Measurements from ENCODE around the gene RND1.

Gene RND1

DNA sequence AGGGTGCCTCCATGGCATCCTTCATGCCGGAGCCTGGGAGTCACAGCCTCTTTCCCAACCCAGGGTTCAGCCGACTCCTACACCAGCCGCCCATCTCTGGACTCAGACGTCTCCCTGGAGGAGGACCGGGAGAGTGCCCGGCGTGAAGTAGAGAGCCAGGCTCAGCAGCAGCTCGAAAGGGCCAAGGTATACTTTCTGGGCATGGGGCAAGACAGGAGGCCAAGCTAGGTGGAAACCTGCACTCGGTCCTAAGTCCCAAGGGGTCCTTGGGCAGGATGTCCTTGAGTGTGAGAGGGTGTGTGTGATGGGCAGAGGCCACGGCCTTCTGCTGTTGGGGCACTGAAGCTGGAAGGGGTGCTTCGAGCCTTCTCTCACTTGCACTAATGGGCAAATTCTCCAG is 42.4 kb downstream of the RND1 start:
- DNase-seq (ENCODE audit: low spot score): no peak
- in situ Hi-C loops (cut with MboI; ENCODE audit: low sequenced_read_pairs, unreplicated experiment): no loop called here
- TF ChIP-seq, protein P1, sequence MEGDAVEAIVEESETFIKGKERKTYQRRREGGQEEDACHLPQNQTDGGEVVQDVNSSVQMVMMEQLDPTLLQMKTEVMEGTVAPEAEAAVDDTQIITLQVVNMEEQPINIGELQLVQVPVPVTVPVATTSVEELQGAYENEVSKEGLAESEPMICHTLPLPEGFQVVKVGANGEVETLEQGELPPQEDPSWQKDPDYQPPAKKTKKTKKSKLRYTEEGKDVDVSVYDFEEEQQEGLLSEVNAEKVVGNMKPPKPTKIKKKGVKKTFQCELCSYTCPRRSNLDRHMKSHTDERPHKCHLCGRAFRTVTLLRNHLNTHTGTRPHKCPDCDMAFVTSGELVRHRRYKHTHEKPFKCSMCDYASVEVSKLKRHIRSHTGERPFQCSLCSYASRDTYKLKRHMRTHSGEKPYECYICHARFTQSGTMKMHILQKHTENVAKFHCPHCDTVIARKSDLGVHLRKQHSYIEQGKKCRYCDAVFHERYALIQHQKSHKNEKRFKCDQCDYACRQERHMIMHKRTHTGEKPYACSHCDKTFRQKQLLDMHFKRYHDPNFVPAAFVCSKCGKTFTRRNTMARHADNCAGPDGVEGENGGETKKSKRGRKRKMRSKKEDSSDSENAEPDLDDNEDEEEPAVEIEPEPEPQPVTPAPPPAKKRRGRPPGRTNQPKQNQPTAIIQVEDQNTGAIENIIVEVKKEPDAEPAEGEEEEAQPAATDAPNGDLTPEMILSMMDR (IDR thresholded peaks at IDR 0.05; ENCODE audit: borderline replicate concordance, control extremely low read depth, extremely low read depth, insufficient read depth, missing control alignments): no peak

DNA sequence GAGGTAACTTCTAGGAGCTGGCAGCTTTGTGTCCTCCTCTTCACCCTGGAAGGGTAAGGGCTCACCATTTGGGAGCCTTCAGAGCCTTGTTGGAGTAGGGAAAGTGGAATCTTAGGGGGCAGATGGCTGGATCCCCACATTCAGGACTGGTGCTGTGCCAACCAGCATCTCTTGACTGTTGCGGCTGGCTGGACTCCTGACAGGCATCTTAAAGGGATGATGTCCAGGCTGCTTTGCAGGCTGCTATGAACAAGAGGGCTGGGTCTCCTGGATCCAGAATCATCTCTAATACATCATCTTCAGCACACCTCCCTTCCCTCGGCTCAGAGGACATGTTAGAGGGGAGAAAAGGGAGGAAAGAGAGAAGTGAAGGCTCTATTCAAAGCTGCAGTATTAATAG is 43.0 kb downstream of the RND1 start:
- TF ChIP-seq, protein P1 (IDR thresholded peaks at IDR 0.05; ENCODE audit: borderline replicate concordance, control extremely low read depth, extremely low read depth, insufficient read depth, missing control alignments): no peak
- in situ Hi-C loops (cut with MboI; ENCODE audit: low sequenced_read_pairs, unreplicated experiment): no loop called here
- DNase-seq (ENCODE audit: low spot score): no peak

DNA sequence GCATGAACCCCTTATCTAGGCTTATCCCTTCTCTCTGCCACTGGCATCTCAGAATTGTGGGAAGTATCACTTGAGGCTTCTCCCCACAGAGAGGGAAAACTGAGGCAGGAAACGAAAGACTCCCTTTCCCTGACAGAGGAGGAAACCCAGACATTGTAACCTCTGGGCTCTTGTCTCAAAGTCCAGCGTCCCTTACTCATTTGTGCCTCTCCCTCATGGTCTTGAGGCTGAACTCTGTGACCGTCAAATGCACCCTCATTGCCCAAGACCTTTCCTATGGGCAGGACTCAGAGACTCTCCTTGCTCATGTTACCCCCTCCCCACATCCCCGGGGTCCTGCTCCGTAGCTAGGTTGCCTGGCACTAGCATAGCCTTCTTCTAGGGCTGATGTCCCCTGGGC is 43.5 kb downstream of the RND1 start:
- in situ Hi-C loops (cut with MboI; ENCODE audit: low sequenced_read_pairs, unreplicated experiment): no loop called here
- TF ChIP-seq, protein P1 (IDR thresholded peaks at IDR 0.05; ENCODE audit: borderline replicate concordance, control extremely low read depth, extremely low read depth, insufficient read depth, missing control alignments): no peak
- no peak for DNase-seq (ENCODE audit: low spot score)

DNA sequence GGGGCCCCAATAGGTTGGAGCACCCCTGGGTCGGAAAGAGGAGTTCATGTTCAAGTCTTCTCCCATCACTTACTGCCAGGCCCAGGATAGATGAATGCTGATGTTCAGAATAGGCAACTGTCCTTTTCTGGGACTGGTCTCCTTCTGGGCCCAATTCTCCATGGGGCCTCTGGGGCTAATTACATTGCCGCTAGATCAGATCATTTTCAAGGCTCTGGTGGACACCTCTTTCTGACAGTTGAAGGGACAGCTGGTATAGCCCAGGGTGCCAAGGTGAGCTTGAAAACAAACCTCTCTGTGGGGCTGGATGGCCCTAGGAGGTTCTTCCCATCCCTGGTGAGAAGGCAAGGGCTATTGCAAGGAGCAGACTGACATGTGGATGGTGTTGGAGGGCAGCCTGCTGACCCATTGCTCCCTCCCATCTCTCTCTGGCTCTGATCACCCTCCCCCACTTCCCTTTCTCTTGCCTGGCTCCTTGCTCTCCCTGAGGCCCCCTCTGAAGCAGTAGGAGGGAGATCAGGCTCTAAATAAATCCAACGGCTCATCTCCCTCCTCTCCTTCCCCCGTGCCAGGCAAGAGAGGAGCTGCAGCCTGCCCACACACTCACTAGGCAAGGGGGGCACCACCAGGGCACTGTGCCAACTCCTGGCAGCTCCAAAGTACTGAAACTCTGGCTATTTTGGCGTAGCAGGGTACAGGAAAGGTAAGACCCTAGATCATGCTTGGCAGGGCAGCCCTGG is 45.5 kb downstream of the RND1 start:
- no peak for DNase-seq (ENCODE audit: low spot score)
- TF ChIP-seq, protein P1 (IDR thresholded peaks at IDR 0.05; ENCODE audit: borderline replicate concordance, control extremely low read depth, extremely low read depth, insufficient read depth, missing control alignments): no peak
- in situ Hi-C loops (cut with MboI; ENCODE audit: low sequenced_read_pairs, unreplicated experiment): no loop called here

DNA sequence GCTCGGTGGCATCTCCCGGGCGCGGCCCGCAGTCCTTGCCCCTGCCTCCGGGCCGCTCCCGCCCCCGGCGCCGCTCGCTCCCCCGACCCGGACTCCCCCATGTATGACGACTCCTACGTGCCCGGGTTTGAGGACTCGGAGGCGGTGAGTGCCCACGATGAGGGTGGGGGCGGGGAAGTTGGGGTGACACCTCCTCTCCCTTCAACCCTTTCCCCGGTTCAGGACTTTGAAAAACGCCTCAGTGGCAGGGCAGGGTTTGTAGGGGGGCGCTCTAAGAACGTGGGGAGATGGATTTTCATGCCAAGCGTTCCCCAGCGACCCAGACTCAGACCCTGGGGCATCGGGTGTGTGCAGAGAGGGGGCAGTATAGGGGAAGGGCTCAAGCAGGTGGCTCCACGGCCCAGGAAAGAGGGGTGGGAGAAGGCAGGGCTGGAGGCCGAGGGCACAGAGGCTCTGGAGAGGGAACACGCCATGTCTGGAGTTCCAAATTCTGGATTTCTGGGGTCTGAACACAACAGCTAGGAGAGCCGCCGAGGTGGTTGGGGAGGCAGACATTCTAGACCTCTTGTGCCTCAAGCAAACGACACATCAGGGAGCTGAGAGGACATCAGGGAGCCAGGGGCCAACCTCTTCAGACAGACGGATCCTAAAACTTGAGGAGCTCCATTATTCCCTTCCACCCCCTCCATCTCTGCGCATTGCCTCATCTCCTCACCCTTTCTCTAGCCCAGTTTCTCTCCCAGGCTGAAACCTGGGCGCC is 46.7 kb downstream of the RND1 start:
- TF ChIP-seq, protein P1 (IDR thresholded peaks at IDR 0.05; ENCODE audit: borderline replicate concordance, control extremely low read depth, extremely low read depth, insufficient read depth, missing control alignments): peak; percentile 30
- in situ Hi-C loops (cut with MboI; ENCODE audit: low sequenced_read_pairs, unreplicated experiment): no loop called here
- peak; percentile 56 for DNase-seq (ENCODE audit: low spot score)

DNA sequence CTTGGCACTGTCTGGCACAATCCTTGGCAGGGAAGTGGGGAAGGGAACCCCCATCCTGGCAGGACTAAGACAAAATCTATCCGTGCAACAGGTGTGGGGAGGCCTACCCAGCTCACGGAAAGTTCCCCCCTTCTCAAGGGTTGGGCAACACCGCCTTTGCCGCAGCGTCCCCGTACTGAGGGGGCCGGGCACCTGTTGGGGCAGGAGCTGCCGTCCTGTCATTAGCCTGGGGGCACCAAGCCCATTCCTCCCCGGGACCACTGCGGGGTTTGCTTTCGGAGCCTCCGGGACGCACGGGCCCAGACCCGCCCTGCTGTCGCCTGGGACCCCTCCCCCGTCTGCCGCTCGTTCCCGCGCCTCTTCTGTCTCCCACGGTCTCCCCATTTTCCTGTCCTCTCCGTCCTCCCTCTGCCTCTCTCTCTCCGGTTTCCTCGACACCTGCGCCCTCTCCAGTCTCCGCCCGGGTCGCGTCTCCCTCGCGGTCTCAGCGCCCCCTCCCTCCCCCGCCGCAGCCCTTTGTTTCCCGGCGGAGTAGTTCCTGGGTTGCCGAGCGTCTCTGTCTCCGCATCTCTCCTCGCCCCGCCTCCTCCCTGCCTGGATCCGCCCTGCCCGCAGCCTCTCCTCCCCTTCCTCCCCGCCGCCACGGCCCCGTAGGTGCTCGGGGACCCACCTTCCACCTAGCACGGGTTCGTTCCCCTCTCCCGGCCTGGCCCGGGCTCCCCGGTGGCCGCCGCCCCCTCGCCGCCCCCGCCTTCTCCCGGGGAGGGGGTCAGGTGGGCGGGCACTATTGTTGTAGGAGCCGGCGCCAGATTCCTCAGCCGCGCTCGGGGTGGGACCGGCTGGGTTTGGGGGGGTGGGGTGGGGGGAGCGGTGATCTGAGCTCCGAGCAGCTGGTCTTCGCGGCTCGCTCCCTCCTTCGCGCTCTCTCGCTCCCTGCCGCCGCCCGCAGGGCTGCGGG is 47.5 kb downstream of the RND1 start, which contains the start of gene CACNB3:
CACNB3 (plus strand) TSS at position 624 of the 958 bp plus-strand sequence. CDS start 434 bp downstream, outside the sequence.
- TF ChIP-seq, protein P1 (IDR thresholded peaks at IDR 0.05; ENCODE audit: borderline replicate concordance, control extremely low read depth, extremely low read depth, insufficient read depth, missing control alignments): no peak
- DNase-seq (ENCODE audit: low spot score): peak; percentile 86
- in situ Hi-C loops (cut with MboI; ENCODE audit: low sequenced_read_pairs, unreplicated experiment): no loop called here

Data from GM13976 (cell line).